ENCODE results near the gene GORASP1.

The GORASP1 gene

DNA sequence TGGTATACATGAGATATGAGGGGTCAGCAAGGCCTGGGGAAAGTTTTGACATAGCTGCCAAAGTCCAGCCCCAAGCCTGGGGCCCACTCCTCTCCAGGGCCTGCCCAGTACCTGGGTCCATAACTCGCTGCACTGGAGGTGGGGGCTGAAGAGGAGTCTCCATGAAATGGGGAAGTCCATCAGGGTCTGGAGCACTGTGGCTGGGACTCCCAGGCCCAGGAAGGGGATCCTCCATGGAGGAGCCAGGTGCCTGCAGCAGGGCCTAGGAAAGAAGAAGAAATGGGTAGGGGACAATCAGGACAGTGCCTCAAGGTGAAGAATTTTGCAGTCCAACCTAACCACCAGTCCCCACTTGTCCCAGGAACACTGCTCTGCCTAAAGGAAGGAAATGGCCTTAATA is 8.2 kb downstream of the GORASP1 start:
- H3K18ac ChIP-seq (ENCODE audit: low read depth in 1 of 2, low read length in 2 of 2): no peak overlapping the region
- no peak overlapping the region for H3K4me3 ChIP-seq (ENCODE audit: insufficient read depth in 1 of 2, low read depth in 1 of 2, low read length in 2 of 2)
- peaks cover 52% of the 10 kb centered on the region for H3K79me1 ChIP-seq (replicated peaks; ENCODE audit: low read length, poor library complexity, severe bottlenecking)
- H2BK15ac ChIP-seq (ENCODE audit: low read depth, poor library complexity, severe bottlenecking): no peak overlapping the region
- H2BK12ac ChIP-seq (ENCODE audit: low read length in 2 of 2): no peak overlapping the region
- H2BK5ac ChIP-seq (ENCODE audit: low read depth, low read length, poor library complexity, severe bottlenecking): no peak overlapping the region
- DNase-seq: no peak
- peaks cover 64 to 80% of the 10 kb centered on the region in 2 experiments for H3K36me3 ChIP-seq (ENCODE audit: control insufficient read depth in 1 of 2, insufficient read depth in 2 of 2, low read depth in 1 of 2, low read length in 2 of 2)
- H3K4me2 ChIP-seq (ENCODE audit: low read length, poor library complexity, severe bottlenecking): no peak overlapping the region
- no peak overlapping the region for H3K9ac ChIP-seq (ENCODE audit: low read length)
- H3K27me3 ChIP-seq (ENCODE audit: control insufficient read depth in 1 of 2, insufficient read depth in 1 of 2, low read length in 2 of 2): no peaks in the 10 kb centered on the region
- no peak overlapping the region for H2AK5ac ChIP-seq (ENCODE audit: low read length, severe bottlenecking)
- H3K23ac ChIP-seq (ENCODE audit: low read length in 2 of 2): no peak overlapping the region
- no peak overlapping the region for H3K4ac ChIP-seq (ENCODE audit: low read depth in 1 of 2, low read length in 2 of 2)
- H4K91ac ChIP-seq (ENCODE audit: low read length): no peak overlapping the region
- no peak overlapping the region for H3K14ac ChIP-seq (ENCODE audit: low read length in 2 of 2)
- H2AFZ ChIP-seq (ENCODE audit: low read depth, low read length): no peak overlapping the region
- peaks cover 12% of the 10 kb centered on the region for H3K4me1 ChIP-seq (ENCODE audit: control insufficient read depth, insufficient read depth, low read depth, low read length)
- H3K9me3 ChIP-seq (ENCODE audit: control insufficient read depth, low read length): no peaks in the 10 kb centered on the region
- 100% methylated on average over 1 of the region's 1 CpG for WGBS
- H4K8ac ChIP-seq (ENCODE audit: low read length): no peak overlapping the region
- no peak overlapping the region for H2BK120ac ChIP-seq (ENCODE audit: low read depth, low read length)
- H3K27ac ChIP-seq (ENCODE audit: low read length, poor library complexity, severe bottlenecking): no peak overlapping the region

DNA sequence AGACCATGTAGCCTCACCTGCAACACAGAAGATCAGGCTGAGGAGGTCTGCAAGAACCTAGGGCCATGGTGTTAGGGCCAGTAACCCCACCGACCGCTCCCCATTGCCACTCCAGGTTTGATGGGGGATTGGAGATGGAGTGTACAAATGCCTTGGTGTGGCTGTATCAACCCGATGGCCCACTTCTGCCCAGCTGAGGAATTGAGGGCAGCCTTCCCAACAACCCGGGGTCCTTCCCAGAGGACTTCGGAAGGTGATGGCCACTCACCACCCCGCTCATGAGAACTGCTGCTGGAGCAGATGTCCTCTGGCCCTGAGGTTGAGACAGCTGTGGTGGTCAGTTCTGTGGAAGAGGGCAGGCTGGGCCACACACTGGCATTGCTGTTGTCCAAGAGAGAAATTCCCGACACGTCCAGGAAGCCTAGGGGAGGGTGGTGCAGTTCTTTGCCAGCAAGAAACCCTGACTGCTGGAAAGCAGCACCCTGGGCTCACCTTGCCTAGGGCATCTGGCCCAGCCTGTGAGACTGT is 8.9 kb downstream of the GORASP1 start:
- Histone ChIP-seq H3K36me3 (ENCODE audit: control insufficient read depth in 1 of 2, insufficient read depth in 2 of 2, low read depth in 1 of 2, low read length in 2 of 2) (peaks cover 62 to 87% of the 10 kb centered on the region in 2 experiments), H2BK5ac (ENCODE audit: low read depth, low read length, poor library complexity, severe bottlenecking) (no peak overlapping the region), H3K79me1 (replicated peaks; ENCODE audit: low read length, poor library complexity, severe bottlenecking) (peaks cover 45% of the 10 kb centered on the region), H3K9ac (ENCODE audit: low read length) (no peak overlapping the region), H2BK15ac (ENCODE audit: low read depth, poor library complexity, severe bottlenecking) (no peak overlapping the region), H3K9me3 (ENCODE audit: control insufficient read depth, low read length) (no peaks in the 10 kb centered on the region), H3K4ac (ENCODE audit: low read depth in 1 of 2, low read length in 2 of 2) (no peak overlapping the region), H2AK5ac (ENCODE audit: low read length, severe bottlenecking) (no peak overlapping the region), H3K4me3 (ENCODE audit: insufficient read depth in 1 of 2, low read depth in 1 of 2, low read length in 2 of 2) (no peak overlapping the region), H2AFZ (ENCODE audit: low read depth, low read length) (no peak overlapping the region), H2BK120ac (ENCODE audit: low read depth, low read length) (no peak overlapping the region), H3K4me1 (ENCODE audit: control insufficient read depth, insufficient read depth, low read depth, low read length) (peaks cover 10% of the 10 kb centered on the region), H2BK12ac (ENCODE audit: low read length in 2 of 2) (no peak overlapping the region), H3K18ac (ENCODE audit: low read depth in 1 of 2, low read length in 2 of 2) (no peak overlapping the region), H3K27me3 (ENCODE audit: control insufficient read depth in 1 of 2, insufficient read depth in 1 of 2, low read length in 2 of 2) (no peaks in the 10 kb centered on the region), H3K14ac (ENCODE audit: low read length in 2 of 2) (no peak overlapping the region), H4K91ac (ENCODE audit: low read length) (no peak overlapping the region), H3K23ac (ENCODE audit: low read length in 2 of 2) (no peak overlapping the region), H3K4me2 (ENCODE audit: low read length, poor library complexity, severe bottlenecking) (no peak overlapping the region), H4K8ac (ENCODE audit: low read length) (no peak overlapping the region), H3K27ac (ENCODE audit: low read length, poor library complexity, severe bottlenecking) (no peak overlapping the region)
- DNase-seq: no peak
- WGBS: 96% methylated on average over 8 of the region's 8 CpGs

GRCh38 chr3:39097716-39098472 is 9.5 kb downstream of the GORASP1 start:
- H3K27me3 ChIP-seq (ENCODE audit: control insufficient read depth in 1 of 2, insufficient read depth in 1 of 2, low read length in 2 of 2): no peaks in the 10 kb centered on the region
- no peak for DNase-seq
- peaks cover 40% of the 10 kb centered on the region for H3K79me1 ChIP-seq (replicated peaks; ENCODE audit: low read length, poor library complexity, severe bottlenecking)
- no peak overlapping the region for H4K8ac ChIP-seq (ENCODE audit: low read length)
- H3K18ac ChIP-seq (ENCODE audit: low read depth in 1 of 2, low read length in 2 of 2): no peak overlapping the region
- peaks cover 6% of the 10 kb centered on the region for H3K4me1 ChIP-seq (ENCODE audit: control insufficient read depth, insufficient read depth, low read depth, low read length)
- 91% methylated on average over 7 of the region's 8 CpGs for WGBS
- no peak overlapping the region for H3K14ac ChIP-seq (ENCODE audit: low read length in 2 of 2)
- no peak overlapping the region for H3K27ac ChIP-seq (ENCODE audit: low read length, poor library complexity, severe bottlenecking)
- no peak overlapping the region for H2BK5ac ChIP-seq (ENCODE audit: low read depth, low read length, poor library complexity, severe bottlenecking)
- no peak overlapping the region for H3K23ac ChIP-seq (ENCODE audit: low read length in 2 of 2)
- no peak overlapping the region for H2AK5ac ChIP-seq (ENCODE audit: low read length, severe bottlenecking)
- no peak overlapping the region for H3K4ac ChIP-seq (ENCODE audit: low read depth in 1 of 2, low read length in 2 of 2)
- H2BK15ac ChIP-seq (ENCODE audit: low read depth, poor library complexity, severe bottlenecking): no peak overlapping the region
- H3K4me2 ChIP-seq (ENCODE audit: low read length, poor library complexity, severe bottlenecking): no peak overlapping the region
- no peak overlapping the region for H3K4me3 ChIP-seq (ENCODE audit: insufficient read depth in 1 of 2, low read depth in 1 of 2, low read length in 2 of 2)
- H3K9ac ChIP-seq (ENCODE audit: low read length): no peak overlapping the region
- H3K9me3 ChIP-seq (ENCODE audit: control insufficient read depth, low read length): no peaks in the 10 kb centered on the region
- no peak overlapping the region for H2BK12ac ChIP-seq (ENCODE audit: low read length in 2 of 2)
- no peak overlapping the region for H4K91ac ChIP-seq (ENCODE audit: low read length)
- peaks cover 62 to 93% of the 10 kb centered on the region in 2 experiments for H3K36me3 ChIP-seq (ENCODE audit: control insufficient read depth in 1 of 2, insufficient read depth in 2 of 2, low read depth in 1 of 2, low read length in 2 of 2)
- no peak overlapping the region for H2BK120ac ChIP-seq (ENCODE audit: low read depth, low read length)
- no peak overlapping the region for H2AFZ ChIP-seq (ENCODE audit: low read depth, low read length)

- 38% methylated on average over 3 of the region's 3 CpGs for WGBS
Measured at GRCh38 chr3:39096775-39097174, 10.7 kb downstream of the GORASP1 start.

More at GRCh38 chr3:39096775-39097174, 10.7 kb downstream of the GORASP1 start:
- Histone ChIP-seq H3K4me3 (ENCODE audit: insufficient read depth in 1 of 2, low read depth in 1 of 2, low read length in 2 of 2) (no peak overlapping the region), H2AK5ac (ENCODE audit: low read length, severe bottlenecking) (peak overlapping the region; percentile 20), H3K9me3 (ENCODE audit: control insufficient read depth, low read length) (no peaks in the 10 kb centered on the region), H3K4ac (ENCODE audit: low read depth in 1 of 2, low read length in 2 of 2) (no peak overlapping the region), H3K27ac (ENCODE audit: low read length, poor library complexity, severe bottlenecking) (peak overlapping the region; percentile 39), H4K91ac (ENCODE audit: low read length) (no peak overlapping the region), H3K9ac (ENCODE audit: low read length) (peak overlapping the region; percentile 22), H3K4me2 (ENCODE audit: low read length, poor library complexity, severe bottlenecking) (no peak overlapping the region), H2BK5ac (ENCODE audit: low read depth, low read length, poor library complexity, severe bottlenecking) (no peak overlapping the region), H3K79me1 (replicated peaks; ENCODE audit: low read length, poor library complexity, severe bottlenecking) (peaks cover 34% of the 10 kb centered on the region), H3K27me3 (ENCODE audit: control insufficient read depth in 1 of 2, insufficient read depth in 1 of 2, low read length in 2 of 2) (no peaks in the 10 kb centered on the region), H3K4me1 (ENCODE audit: control insufficient read depth, insufficient read depth, low read depth, low read length) (no peaks in the 10 kb centered on the region), H3K36me3 (ENCODE audit: control insufficient read depth in 1 of 2, insufficient read depth in 2 of 2, low read depth in 1 of 2, low read length in 2 of 2) (peaks cover 56 to 94% of the 10 kb centered on the region in 2 experiments), H2BK120ac (ENCODE audit: low read depth, low read length) (no peak overlapping the region), H2BK12ac (ENCODE audit: low read length in 2 of 2) (no peak overlapping the region), H4K8ac (ENCODE audit: low read length) (no peak overlapping the region), H3K18ac (ENCODE audit: low read depth in 1 of 2, low read length in 2 of 2) (no peak overlapping the region), H3K23ac (ENCODE audit: low read length in 2 of 2) (no peak overlapping the region), H2AFZ (ENCODE audit: low read depth, low read length) (no peak overlapping the region), H3K14ac (ENCODE audit: low read length in 2 of 2) (no peak overlapping the region), H2BK15ac (ENCODE audit: low read depth, poor library complexity, severe bottlenecking) (no peak overlapping the region)
- peak; percentile 10 for DNase-seq
